ENCODE results near the gene GNG12.

DNA sequence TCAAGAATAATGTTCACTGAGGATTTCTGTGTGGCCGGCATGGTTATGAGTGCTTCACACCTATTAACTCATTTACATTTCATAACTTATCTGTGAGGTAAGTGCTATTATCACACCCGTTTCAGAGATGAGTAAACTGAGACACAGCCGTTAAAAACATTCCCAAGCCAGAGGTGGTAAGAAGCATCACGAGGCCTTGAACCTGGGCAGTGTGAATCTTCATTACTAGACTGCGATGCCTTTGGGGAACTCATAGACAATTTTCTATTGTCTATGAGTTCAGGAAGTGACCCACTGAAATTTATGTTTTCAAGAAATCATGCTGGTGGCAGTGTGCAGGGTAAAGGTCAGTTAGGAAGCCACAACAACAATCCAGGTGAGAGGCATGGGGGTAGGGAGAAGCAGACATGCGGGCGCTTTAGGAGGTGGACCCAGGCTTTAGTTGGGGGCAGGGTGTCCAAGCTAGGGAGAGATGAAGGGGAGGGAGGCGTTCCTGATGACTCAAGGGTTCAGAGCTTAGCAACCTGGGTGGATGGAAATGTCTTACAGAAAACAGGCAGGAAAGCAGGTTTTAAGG lies 14.5 kb downstream of the GNG12 start:
- no peak for TF ChIP-seq POLR2AphosphoS5 (IDR thresholded peaks at IDR 0.05)
- TF ChIP-seq, protein P1, sequence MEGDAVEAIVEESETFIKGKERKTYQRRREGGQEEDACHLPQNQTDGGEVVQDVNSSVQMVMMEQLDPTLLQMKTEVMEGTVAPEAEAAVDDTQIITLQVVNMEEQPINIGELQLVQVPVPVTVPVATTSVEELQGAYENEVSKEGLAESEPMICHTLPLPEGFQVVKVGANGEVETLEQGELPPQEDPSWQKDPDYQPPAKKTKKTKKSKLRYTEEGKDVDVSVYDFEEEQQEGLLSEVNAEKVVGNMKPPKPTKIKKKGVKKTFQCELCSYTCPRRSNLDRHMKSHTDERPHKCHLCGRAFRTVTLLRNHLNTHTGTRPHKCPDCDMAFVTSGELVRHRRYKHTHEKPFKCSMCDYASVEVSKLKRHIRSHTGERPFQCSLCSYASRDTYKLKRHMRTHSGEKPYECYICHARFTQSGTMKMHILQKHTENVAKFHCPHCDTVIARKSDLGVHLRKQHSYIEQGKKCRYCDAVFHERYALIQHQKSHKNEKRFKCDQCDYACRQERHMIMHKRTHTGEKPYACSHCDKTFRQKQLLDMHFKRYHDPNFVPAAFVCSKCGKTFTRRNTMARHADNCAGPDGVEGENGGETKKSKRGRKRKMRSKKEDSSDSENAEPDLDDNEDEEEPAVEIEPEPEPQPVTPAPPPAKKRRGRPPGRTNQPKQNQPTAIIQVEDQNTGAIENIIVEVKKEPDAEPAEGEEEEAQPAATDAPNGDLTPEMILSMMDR (IDR thresholded peaks at IDR 0.05), result no peak
- no peak for TF ChIP-seq POLR2A (IDR thresholded peaks at IDR 0.05)
- no peak for TF ChIP-seq EP300 (IDR thresholded peaks at IDR 0.05)
